ENCODE measurements around the gene ATP5F1E. TPM values are rescaled to one million over a fixed set of nuclear protein-coding genes. Genes with fewer than 3 reads are reported as not detected.

The ATP5F1E gene
- total RNA-seq, 1 experiment from 2014 or later = 50.5 TPM

Other genes with a start within 250 kb of the ATP5F1E start
- gene GNAS-AS1, start 181.4 kb downstream of the ATP5F1E start, total RNA-seq (2014; rRNA removed; shearing (Covaris generic)) = 1.5 and 3.0 TPM in 2 replicates
- 886 and 1,032 TPM in 2 replicates for gene GNAS, start 179.6 kb downstream of the ATP5F1E start, total RNA-seq (2014; rRNA removed; shearing (Covaris generic))
- 19.0 and 44.2 TPM in 2 replicates for gene NELFCD, start 51.1 kb downstream of the ATP5F1E start, total RNA-seq (2014; rRNA removed; shearing (Covaris generic))
- 0.17 and 0.18 TPM in 2 replicates for gene CTSZ, start 25.1 kb downstream of the ATP5F1E start, total RNA-seq (2014; rRNA removed; shearing (Covaris generic))
- gene TUBB1, start 12.9 kb downstream of the ATP5F1E start, total RNA-seq (2014; rRNA removed; shearing (Covaris generic)) = not detected in 2 replicates
- 46.9 and 53.4 TPM in 2 replicates for gene PRELID3B, start 10.5 kb upstream of the ATP5F1E start, total RNA-seq (2014; rRNA removed; shearing (Covaris generic))
- gene ZNF831, start 131.5 kb upstream of the ATP5F1E start, total RNA-seq (2014; rRNA removed; shearing (Covaris generic)) = not detected in 2 replicates